A673 (cell line): ENCODE measurements around the gene RASD2.

Experiments
- CTCF ChIP-seq: fragments of 300-800, 200-600 bp; sonication (generic); conservative IDR thresholded peaks from 2 replicates; pipeline ENCODE4 v1.5.1; 2017; ENCODE audit warnings: low read depth, mild to moderate bottlenecking, antibody characterized with exemption, low read length, moderate library complexity, mixed read lengths
- EZH2 ChIP-seq: fragments of 200-600 bp; sonication (generic); IDR thresholded peaks from 2 replicates; pipeline ENCODE4 v1.6.1; 2017; ENCODE audit warnings: borderline replicate concordance, low read depth, mild to moderate bottlenecking, mixed read lengths, antibody characterized with exemption, low read length; ENCODE audit not compliant: poor library complexity, severe bottlenecking

- TF ChIP-seq CTCF (no peak), EZH2 (no peak)
These were observed 52.6 kb downstream of the RASD2 start for GRCh38 chr22:35593071-35593890.
